SU-DHL-6 (cell line): ENCODE measurements around the gene TNXB.

Source experiments
- EZH2phosphoT487 ChIP-seq: fragments of 200-600 bp; sonication (generic), shearing (Covaris generic); conservative IDR thresholded peaks from 2 replicates; pipeline ENCODE4 v1.6.1; 2018; ENCODE audit warnings: mild to moderate bottlenecking, antibody characterized with exemption, low read length, moderate library complexity, mixed read lengths
- TF ChIP-seq, protein P1 (sequence below): fragments of 200-600 bp; sonication (generic); IDR thresholded peaks from one replicate; pipeline ENCODE4 v1.5.1; 2017; ENCODE audit warnings: antibody characterized with exemption, mild to moderate bottlenecking, low read length, moderate library complexity; ENCODE audit not compliant: insufficient read depth, poor library complexity, severe bottlenecking

GRCh38 chr6:32158052-32158451 lies 48.9 kb upstream of the TNXB start:
- TF ChIP-seq, protein P1, sequence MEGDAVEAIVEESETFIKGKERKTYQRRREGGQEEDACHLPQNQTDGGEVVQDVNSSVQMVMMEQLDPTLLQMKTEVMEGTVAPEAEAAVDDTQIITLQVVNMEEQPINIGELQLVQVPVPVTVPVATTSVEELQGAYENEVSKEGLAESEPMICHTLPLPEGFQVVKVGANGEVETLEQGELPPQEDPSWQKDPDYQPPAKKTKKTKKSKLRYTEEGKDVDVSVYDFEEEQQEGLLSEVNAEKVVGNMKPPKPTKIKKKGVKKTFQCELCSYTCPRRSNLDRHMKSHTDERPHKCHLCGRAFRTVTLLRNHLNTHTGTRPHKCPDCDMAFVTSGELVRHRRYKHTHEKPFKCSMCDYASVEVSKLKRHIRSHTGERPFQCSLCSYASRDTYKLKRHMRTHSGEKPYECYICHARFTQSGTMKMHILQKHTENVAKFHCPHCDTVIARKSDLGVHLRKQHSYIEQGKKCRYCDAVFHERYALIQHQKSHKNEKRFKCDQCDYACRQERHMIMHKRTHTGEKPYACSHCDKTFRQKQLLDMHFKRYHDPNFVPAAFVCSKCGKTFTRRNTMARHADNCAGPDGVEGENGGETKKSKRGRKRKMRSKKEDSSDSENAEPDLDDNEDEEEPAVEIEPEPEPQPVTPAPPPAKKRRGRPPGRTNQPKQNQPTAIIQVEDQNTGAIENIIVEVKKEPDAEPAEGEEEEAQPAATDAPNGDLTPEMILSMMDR = no peak
- no peak for TF ChIP-seq EZH2phosphoT487
